A673 (cell line): ENCODE measurements around the gene ABI3BP. TPM values are rescaled to one million over a fixed set of nuclear protein-coding genes. Genes with fewer than 3 reads are reported as not detected.

ENCODE experiments used
- BruUV-seq: library from RNA; stranded (reverse); fragments of 400-500 nt; replicated peaks from 2 replicates; lab custom pipeline; 2021; lab: Mats Ljungman, UMichigan
- CTCF ChIA-PET: fragments of 300-600 bp; sonication (Branson Sonifier 250); formaldehyde crosslinking; loops from one replicate; lab custom pipeline; 2022; ENCODE audit warnings: antibody characterized with exemption; lab: Charles Lee
- POLR2A ChIA-PET: fragments of 300-600 bp; sonication (Branson Sonifier 250); formaldehyde crosslinking; loops from one replicate; lab custom pipeline; 2022; ENCODE audit warnings: antibody characterized with exemption; ENCODE audit not compliant: low non-redundant PET; lab: Charles Lee
- DNase-seq: peaks from one replicate; pipeline ENCODE4 v3.0.0-alpha.2; 2015; ENCODE audit warnings: low spot score
- H3K27ac ChIP-seq: fragments of 200-600 bp; sonication (generic); 2 replicates; pipeline ENCODE4 v1.5.1; 2016; ENCODE audit warnings: mixed run types, low read depth, mild to moderate bottlenecking, mixed read lengths, antibody characterized with exemption, low read length; ENCODE audit not compliant: poor library complexity, severe bottlenecking
- H3K27me3 ChIP-seq: fragments of 200-600 bp; sonication (generic); replicated peaks from 2 replicates; pipeline ENCODE4 v1.6.1; 2017; ENCODE audit warnings: mixed run types, low read depth, mild to moderate bottlenecking, mixed read lengths, antibody characterized with exemption, low read length; ENCODE audit not compliant: insufficient read depth, poor library complexity
- H3K36me3 ChIP-seq: fragments of 200-600 bp; sonication (generic); 2 replicates; pipeline ENCODE4 v1.6.1; 2016; ENCODE audit warnings: mixed run types, mild to moderate bottlenecking, mixed read lengths, antibody characterized with exemption, low read length; ENCODE audit not compliant: insufficient read depth, poor library complexity, severe bottlenecking
- H3K4me1 ChIP-seq: fragments of 200-600 bp; sonication (generic); 2 replicates; pipeline ENCODE4 v1.6.1; 2017; ENCODE audit warnings: mixed run types, mild to moderate bottlenecking, mixed read lengths, antibody characterized with exemption, low read length; ENCODE audit not compliant: insufficient read depth, poor library complexity, severe bottlenecking
- H3K4me3 ChIP-seq: fragments of 200-600 bp; sonication (generic); 2 replicates; pipeline ENCODE4 v1.5.1; 2016; ENCODE audit warnings: low read depth, mixed run types, mild to moderate bottlenecking, mixed read lengths, low read length; ENCODE audit not compliant: poor library complexity, severe bottlenecking
- H3K9me3 ChIP-seq: fragments of 200-600 bp; sonication (generic); 2 replicates; pipeline ENCODE4 v1.6.1; 2016; ENCODE audit warnings: mixed run types, low read depth, mild to moderate bottlenecking, mixed read lengths, antibody characterized with exemption, low read length; ENCODE audit not compliant: poor library complexity, severe bottlenecking
- CTCF ChIP-seq: fragments of 300-800, 200-600 bp; sonication (generic); conservative IDR thresholded peaks from 2 replicates; pipeline ENCODE4 v1.5.1; 2017; ENCODE audit warnings: low read depth, mild to moderate bottlenecking, antibody characterized with exemption, low read length, moderate library complexity, mixed read lengths
- EZH2 ChIP-seq: fragments of 200-600 bp; sonication (generic); IDR thresholded peaks from 2 replicates; pipeline ENCODE4 v1.6.1; 2017; ENCODE audit warnings: borderline replicate concordance, low read depth, mild to moderate bottlenecking, mixed read lengths, antibody characterized with exemption, low read length; ENCODE audit not compliant: poor library complexity, severe bottlenecking
- intact Hi-C: fragments of 100-400 bp; cut with micrococcal nuclease; formaldehyde crosslinking; loops from one replicate; pipeline ENCODE4 v1.10.0; 2022; ENCODE audit not compliant: unreplicated experiment
- total RNA-seq: library from RNA; stranded (reverse); gene quantifications from 2 replicates; pipeline ENCODE4 v1.2.3, GENCODE V29; 2021

ABI3BP gene
- total RNA-seq, 1 experiment from 2014 or later, result 5.2 TPM

- H3K27ac ChIP-seq, result no peak overlapping the region
- intact Hi-C loops, result no loop called here
- no peaks in the 10 kb centered on the region for H3K4me1 ChIP-seq
- no peak for TF ChIP-seq EZH2
- no peak for TF ChIP-seq CTCF
- no peak overlapping the region for H3K4me3 ChIP-seq
- no peaks in the 10 kb centered on the region for H3K9me3 ChIP-seq
- no peaks in the 10 kb centered on the region for H3K36me3 ChIP-seq
- CTCF ChIA-PET, result no interaction called here
- DNase-seq, result no peak
- H3K27me3 ChIP-seq, result no peaks in the 10 kb centered on the region
- POLR2A ChIA-PET, result no interaction called here
- no TSS peak for BruUV-seq
These were observed 215.9 kb downstream of the ABI3BP start for GRCh38 chr3:100777271-100777670.

GRCh38 chr3:100776746-100777145, 216.5 kb downstream of the ABI3BP start:
- CTCF ChIA-PET, result no interaction called here
- BruUV-seq, result no TSS peak
- H3K36me3 ChIP-seq, result no peaks in the 10 kb centered on the region
- POLR2A ChIA-PET, result no interaction called here
- TF ChIP-seq EZH2 (no peak), CTCF (peak; percentile 35)
- no peak overlapping the region for H3K4me3 ChIP-seq
- intact Hi-C loops, result no loop called here
- no peaks in the 10 kb centered on the region for H3K4me1 ChIP-seq
- H3K27ac ChIP-seq, result no peak overlapping the region
- DNase-seq, result peak; percentile 10
- H3K27me3 ChIP-seq, result no peaks in the 10 kb centered on the region
- H3K9me3 ChIP-seq, result no peaks in the 10 kb centered on the region

DNA sequence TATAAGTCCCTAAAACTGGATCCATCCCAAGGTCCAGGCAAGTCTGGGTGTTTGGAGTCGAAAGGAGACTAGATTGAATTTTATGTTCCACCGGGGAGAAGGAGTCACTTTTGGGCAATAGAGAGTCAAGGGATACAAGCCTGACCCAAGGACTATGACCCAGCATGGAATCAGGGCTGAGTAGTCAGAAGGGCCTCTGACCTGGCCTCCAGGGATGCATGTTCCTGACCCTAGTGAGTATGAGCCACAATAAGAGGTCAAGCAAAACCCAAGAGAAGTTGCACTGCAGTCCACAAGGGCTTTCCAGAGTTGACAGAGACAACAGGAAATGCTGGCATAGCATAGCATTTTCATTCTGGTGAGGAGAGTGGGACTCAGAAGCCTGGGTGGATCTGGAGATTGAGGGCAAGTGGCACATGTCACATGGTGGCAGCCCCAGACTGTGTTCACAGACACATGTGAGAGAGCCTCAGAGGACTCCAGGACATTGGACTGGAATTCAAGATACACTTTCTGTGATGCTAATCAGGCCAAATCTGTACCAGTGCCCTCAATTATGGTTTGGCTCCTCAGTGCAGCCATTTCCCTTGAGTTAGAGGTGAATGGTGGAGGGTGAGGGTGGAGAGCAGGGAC, 217.0 kb downstream of the ABI3BP start:
- Histone ChIP-seq H3K9me3 (no peaks in the 10 kb centered on the region), H3K27ac (no peak overlapping the region), H3K36me3 (no peaks in the 10 kb centered on the region), H3K4me3 (no peak overlapping the region), H3K4me1 (no peaks in the 10 kb centered on the region), H3K27me3 (no peaks in the 10 kb centered on the region)
- intact Hi-C loops, result no loop called here
- CTCF ChIA-PET, result no interaction called here
- TF ChIP-seq EZH2, result no peak
- TF ChIP-seq CTCF, result no peak
- POLR2A ChIA-PET, result no interaction called here
- no TSS peak for BruUV-seq
- DNase-seq, result no peak
